SH-SY5Y (cell line): ENCODE results near the gene SAG.

Source experiments
- GATA2 ChIP-seq: IDR thresholded peaks from 2 replicates; pipeline ENCODE4 v1.6.1; 2011; ENCODE audit warnings: mild to moderate bottlenecking, low read depth, low read length
- GATA3 ChIP-seq: IDR thresholded peaks from 2 replicates; pipeline ENCODE4 v1.6.1; 2011; ENCODE audit warnings: low read depth, mild to moderate bottlenecking, low read length, moderate library complexity

The SAG gene

GRCh38 chr2:233386382-233387041, 78.9 kb downstream of the SAG start:
- no peak for TF ChIP-seq GATA2
- no peak for TF ChIP-seq GATA3

- no peak for TF ChIP-seq GATA2
- no peak for TF ChIP-seq GATA3
Observed at GRCh38 chr2:233387225-233387624, 79.6 kb downstream of the SAG start.

GRCh38 chr2:233387667-233388528, 80.3 kb downstream of the SAG start:
- TF ChIP-seq GATA3 (no peak), GATA2 (no peak)

GRCh38 chr2:233389601-233390125, 82.0 kb downstream of the SAG start:
- TF ChIP-seq GATA3 (no peak), GATA2 (no peak)

- TF ChIP-seq GATA2 = no peak
- TF ChIP-seq GATA3 = no peak
Observed at GRCh38 chr2:233395687-233396086, 88.1 kb downstream of the SAG start.
